HCT116 (cell line): ENCODE measurements around the gene UBE2R2. TPM values are rescaled to one million over a fixed set of nuclear protein-coding genes. Genes with fewer than 3 reads are reported as not detected.

Source experiments
- ATAC-seq: fragments of 200-7000 bp; cut with Tn5 transposase; 2 replicates; pipeline ENCODE4 v1.9.1; 2020; ENCODE audit warnings: mild to moderate bottlenecking, moderate library complexity
- BruUV-seq: library from RNA; stranded (reverse); fragments of 400-500 nt; replicated peaks from 2 replicates; lab custom pipeline; 2021; lab: Mats Ljungman, UMichigan
- CTCF ChIA-PET: fragments of 300-600 bp; sonication (Branson Sonifier 250); formaldehyde crosslinking; loops from one replicate; lab custom pipeline; 2021; ENCODE audit warnings: antibody characterized with exemption; lab: Charles Lee
- POLR2A ChIA-PET: fragments of 300-600, 350-600 bp; sonication (Branson Sonifier 250); formaldehyde crosslinking; loops from one replicate; lab custom pipeline; 2021; ENCODE audit warnings: antibody characterized with exemption; lab: Charles Lee
- RAD21 ChIA-PET, 2 experiments: fragments of 300-600 bp; sonication (Branson Sonifier 250); formaldehyde crosslinking; loops; one replicate each; lab custom pipeline; 2023; ENCODE audit warnings: low total read pairs in 2 of 2; ENCODE audit not compliant: uncharacterized antibody in 2 of 2, unreplicated experiment in 2 of 2, low non-redundant PET in 1 of 2; lab: Charles Lee
- DNase-seq: peaks from one replicate; pipeline ENCODE4 v3.0.0-alpha.2; 2010; ENCODE audit warnings: low read depth, low spot score
- H2AFZ ChIP-seq: fragments of 200-600 bp; shearing (Covaris generic), sonication (generic); 2 replicates; pipeline ENCODE4 v1.6.1; 2017; ENCODE audit warnings: low read depth, mixed run types, mixed read lengths, antibody characterized with exemption, low read length; ENCODE audit not compliant: poor library complexity, severe bottlenecking
- H3K27ac ChIP-seq: 2 replicates; pipeline ENCODE4 v1.5.1; 2012; ENCODE audit warnings: low read depth, low read length
- H3K27me3 ChIP-seq: fragments of 200-600 bp; sonication (generic); 2 replicates; pipeline ENCODE4 v1.6.1; 2016; ENCODE audit warnings: mixed run types, low read length, mixed read lengths; ENCODE audit not compliant: insufficient read depth
- H3K36me3 ChIP-seq, 2 experiments: fragments of 200-500 bp in 1 of 2; fragments of 200-600 bp in 1 of 2; sonication (Bioruptor generic) in 1 of 2; sonication (generic) in 1 of 2; 2 replicates each; pipeline versions ENCODE4 v1.5.1 to v1.6.1; 2014 to 2016; ENCODE audit warnings: low read length in 2 of 2, inconsistent platforms in 1 of 2, mixed read lengths in 1 of 2, mixed run types in 1 of 2; ENCODE audit not compliant: insufficient read depth in 2 of 2, control insufficient read depth in 1 of 2
- H3K4me1 ChIP-seq, 2 experiments: fragments of 200-600 bp in 1 of 2; sonication (generic) in 1 of 2; 2 replicates each; pipeline versions ENCODE4 v1.5.1 to v1.6.1; 2012 to 2017; ENCODE audit warnings: low read length in 2 of 2, inconsistent platforms in 1 of 2, mild to moderate bottlenecking in 1 of 2, mixed read lengths in 1 of 2, mixed run types in 1 of 2, moderate library complexity in 1 of 2; ENCODE audit not compliant: insufficient read depth in 2 of 2, control insufficient read depth in 1 of 2
- H3K4me2 ChIP-seq: fragments of 200-600 bp; sonication (generic); 2 replicates; pipeline ENCODE4 v1.6.1; 2017; ENCODE audit warnings: mixed run types, low read length, mixed read lengths
- H3K4me3 ChIP-seq, 2 experiments: fragments of 200-600 bp in 1 of 2; sonication (generic) in 1 of 2; replicated peaks in 1 of 2; 2 replicates each; pipeline ENCODE4 v1.5.1; 2011 to 2016; ENCODE audit warnings: low read length in 2 of 2, control low read depth in 1 of 2, low read depth in 1 of 2, mild to moderate bottlenecking in 1 of 2, mixed read lengths in 1 of 2, mixed run types in 1 of 2
- H3K79me2 ChIP-seq: fragments of 200-600 bp; sonication (generic); 2 replicates; pipeline ENCODE4 v1.6.1; 2017; ENCODE audit warnings: mild to moderate bottlenecking, mixed run types, low read length, moderate library complexity, mixed read lengths; ENCODE audit not compliant: insufficient read depth
- H3K9ac ChIP-seq: fragments of 200-600 bp; sonication (generic); 2 replicates; pipeline ENCODE4 v1.6.1; 2016; ENCODE audit warnings: low read length, mixed read lengths
- H3K9me2 ChIP-seq: fragments of 200-600 bp; sonication (generic), shearing (Covaris generic); 2 replicates; pipeline ENCODE4 v1.6.1; 2017; ENCODE audit warnings: mixed run types, mild to moderate bottlenecking, moderate library complexity; ENCODE audit not compliant: insufficient read depth
- H3K9me3 ChIP-seq, 2 experiments: fragments of 200-500 bp in 1 of 2; fragments of 200-600 bp in 1 of 2; sonication (Bioruptor generic) in 1 of 2; sonication (generic) in 1 of 2; 2 replicates each; pipeline ENCODE4 v1.6.1; 2014 to 2017; ENCODE audit warnings: low read length in 2 of 2, mixed read lengths in 2 of 2, inconsistent platforms in 1 of 2, low read depth in 1 of 2, mild to moderate bottlenecking in 1 of 2, mixed run types in 1 of 2, moderate library complexity in 1 of 2; ENCODE audit not compliant: control insufficient read depth in 1 of 2, insufficient read depth in 1 of 2
- H4K20me1 ChIP-seq: fragments of 200-600 bp; sonication (generic), shearing (Covaris generic); 2 replicates; pipeline ENCODE4 v1.6.1; 2017; ENCODE audit warnings: mixed run types, mild to moderate bottlenecking, moderate library complexity; ENCODE audit not compliant: insufficient read depth
- CEBPB ChIP-seq: IDR thresholded peaks from 2 replicates; pipeline ENCODE4 v1.6.1; 2012; ENCODE audit warnings: low read depth
- EGR1 ChIP-seq: IDR thresholded peaks from 2 replicates; pipeline ENCODE4 v1.6.1; 2012; ENCODE audit warnings: low read depth
- EZH2 ChIP-seq: fragments of 200-600 bp; sonication (generic); IDR thresholded peaks from 2 replicates; pipeline ENCODE4 v1.6.1; 2017; ENCODE audit warnings: antibody characterized with exemption, mixed run types
- MAX ChIP-seq: IDR thresholded peaks from 2 replicates; pipeline ENCODE4 v1.6.1; 2012
- POLR2A ChIP-seq: IDR thresholded peaks from 2 replicates; pipeline ENCODE4 v1.7.0; 2011; ENCODE audit warnings: borderline replicate concordance; ENCODE audit not compliant: insufficient read depth, insufficient read length; ENCODE audit errors: extremely low read depth
- SP1 ChIP-seq: IDR thresholded peaks from 2 replicates; pipeline ENCODE4 v1.6.1; 2012; ENCODE audit warnings: low read depth
- SRF ChIP-seq: IDR thresholded peaks from 2 replicates; pipeline ENCODE4 v1.6.1; 2012; ENCODE audit warnings: low read depth
- TCF7L2 ChIP-seq: IDR thresholded peaks from 2 replicates; pipeline ENCODE4 v1.7.0; 2011; ENCODE audit warnings: borderline replicate concordance, inconsistent platforms; ENCODE audit not compliant: insufficient read depth, insufficient read length; ENCODE audit errors: extremely low read depth
- ZNF274 ChIP-seq: fragments of 200-500 bp; sonication (Bioruptor generic); IDR thresholded peaks from 2 replicates; pipeline ENCODE4 v1.6.1; 2014; ENCODE audit warnings: mild to moderate bottlenecking, low read depth, low read length, inconsistent platforms
- intact Hi-C: fragments of 100-400 bp; cut with micrococcal nuclease; formaldehyde crosslinking; loops from 2 replicates; pipeline ENCODE4 v1.10.0; 2022
- total RNA-seq: library from RNA; stranded (reverse); gene quantifications from one replicate; pipeline ENCODE4 v1.2.1, GENCODE V29; 2021; ENCODE audit not compliant: unreplicated experiment
- TF ChIP-seq, protein P1 (sequence below), 3 experiments: fragments of 200-600 bp in 1 of 3; sonication (generic) in 1 of 3; IDR thresholded peaks in 2 of 3; conservative IDR thresholded peaks in 1 of 3; 2 replicates each; pipeline ENCODE4 v1.5.1; 2012 to 2017; ENCODE audit warnings: low read depth in 2 of 3, low read length in 2 of 3, antibody characterized with exemption in 1 of 3, borderline replicate concordance in 1 of 3, control low read depth in 1 of 3, mild to moderate bottlenecking in 1 of 3, mixed read lengths in 1 of 3, mixed run types in 1 of 3, moderate library complexity in 1 of 3; ENCODE audit not compliant: insufficient read depth in 1 of 3

UBE2R2 gene
- total RNA-seq, 1 experiment from 2014 or later, result 47.0 TPM

DNA sequence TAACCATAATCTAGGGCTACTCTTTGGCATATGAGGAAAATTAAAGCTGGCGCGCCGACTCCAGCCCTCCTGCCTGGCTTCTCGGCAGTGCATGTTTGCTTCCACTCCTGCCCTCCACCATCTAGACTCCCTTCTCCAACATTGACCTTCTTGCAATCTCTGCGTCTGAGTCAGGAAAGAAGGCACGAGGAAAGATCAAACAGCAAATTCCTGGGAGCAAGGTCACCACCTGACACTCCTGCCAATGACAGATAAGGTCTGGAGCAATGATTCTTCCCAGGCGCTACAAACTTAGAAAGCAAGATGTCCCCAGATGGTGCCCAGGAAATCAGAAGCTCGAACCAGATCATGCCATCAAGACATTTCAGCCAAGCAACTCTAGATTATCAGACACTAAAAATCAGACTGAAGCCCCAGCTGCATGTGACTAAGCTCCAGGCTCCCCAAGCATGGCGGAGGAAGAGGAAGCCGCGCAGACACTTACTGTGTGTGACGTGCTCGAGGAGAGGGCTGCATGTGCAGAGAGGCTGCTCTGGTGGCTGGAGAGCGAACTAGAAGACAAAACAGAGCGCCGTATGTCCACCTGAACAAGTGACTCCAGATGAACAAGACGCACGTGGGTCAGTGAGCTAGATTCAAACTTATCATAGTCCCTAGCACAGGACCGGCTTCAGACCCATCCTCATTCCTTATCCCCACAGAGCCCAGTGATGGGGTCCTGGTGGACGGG lies 115.3 kb downstream of the UBE2R2 start:
- no peak for DNase-seq
- H3K9me3 ChIP-seq, result no peaks in the 10 kb centered on the region
- H3K9me2 ChIP-seq, result no peaks in the 10 kb centered on the region
- no peak for ATAC-seq
- H3K4me1 ChIP-seq, result no peaks in the 10 kb centered on the region
- H3K27ac ChIP-seq, result no peak overlapping the region
- POLR2A ChIA-PET, result no interaction called here
- H4K20me1 ChIP-seq, result no peaks in the 10 kb centered on the region
- H3K79me2 ChIP-seq, result peaks cover 33% of the 10 kb centered on the region; the same call in 1 of the 2 replicates
- H3K9ac ChIP-seq, result no peak overlapping the region
- intact Hi-C loops, result no loop called here
- no TSS peak for BruUV-seq
- CTCF ChIA-PET, result no interaction called here
- no peak overlapping the region for H2AFZ ChIP-seq
- RAD21 ChIA-PET, result no interaction called here
- H3K36me3 ChIP-seq, result peaks cover 54 to 59% of the 10 kb centered on the region in 2 experiments; a peak in 3 of 4 replicates
- TF ChIP-seq ZNF274 (no peak), POLR2A (no peak), EGR1 (no peak), EZH2 (no peak), CEBPB (no peak), TCF7L2 (no peak), SP1 (no peak), MAX (no peak), SRF (no peak)
- TF ChIP-seq, protein P1, sequence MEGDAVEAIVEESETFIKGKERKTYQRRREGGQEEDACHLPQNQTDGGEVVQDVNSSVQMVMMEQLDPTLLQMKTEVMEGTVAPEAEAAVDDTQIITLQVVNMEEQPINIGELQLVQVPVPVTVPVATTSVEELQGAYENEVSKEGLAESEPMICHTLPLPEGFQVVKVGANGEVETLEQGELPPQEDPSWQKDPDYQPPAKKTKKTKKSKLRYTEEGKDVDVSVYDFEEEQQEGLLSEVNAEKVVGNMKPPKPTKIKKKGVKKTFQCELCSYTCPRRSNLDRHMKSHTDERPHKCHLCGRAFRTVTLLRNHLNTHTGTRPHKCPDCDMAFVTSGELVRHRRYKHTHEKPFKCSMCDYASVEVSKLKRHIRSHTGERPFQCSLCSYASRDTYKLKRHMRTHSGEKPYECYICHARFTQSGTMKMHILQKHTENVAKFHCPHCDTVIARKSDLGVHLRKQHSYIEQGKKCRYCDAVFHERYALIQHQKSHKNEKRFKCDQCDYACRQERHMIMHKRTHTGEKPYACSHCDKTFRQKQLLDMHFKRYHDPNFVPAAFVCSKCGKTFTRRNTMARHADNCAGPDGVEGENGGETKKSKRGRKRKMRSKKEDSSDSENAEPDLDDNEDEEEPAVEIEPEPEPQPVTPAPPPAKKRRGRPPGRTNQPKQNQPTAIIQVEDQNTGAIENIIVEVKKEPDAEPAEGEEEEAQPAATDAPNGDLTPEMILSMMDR (IDR thresholded peaks at IDR 0.05 in 2 of 3, conservative IDR thresholded peaks at IDR 0.05 in 1 of 3; ENCODE audit: borderline replicate concordance in 1 of 3, insufficient read depth in 1 of 3, low read depth in 2 of 3, low read length in 2 of 3), result no peak
- no peaks in the 10 kb centered on the region for H3K27me3 ChIP-seq
- no peak overlapping the region for H3K4me2 ChIP-seq
- H3K4me3 ChIP-seq, result no peak overlapping the region
